ENCODE results near the gene MARVELD1. TPM values are rescaled to one million over a fixed set of nuclear protein-coding genes. Genes with fewer than 3 reads are reported as not detected.
A peak's percentile ranks its signal among the peaks of the same experiment; 100 is the strongest.

The MARVELD1 gene
- total and polyA plus RNA-seq, 2 of the 8 experiments (the other 6 are each of a cell fraction or from before 2014, with no cell fraction given) = 28.1 to 37.3 TPM

GRCh38 chr10:97713339-97713825 lies at the start of gene MARVELD1 (continued):
- TF ChIP-seq RBBP5 (IDR thresholded peaks at IDR 0.05; ENCODE audit: borderline replicate concordance, low read depth, low read length) = peak; percentile 28; the same call in 1 of the 2 replicates
- TF ChIP-seq CBX5 (IDR thresholded peaks at IDR 0.05; ENCODE audit: low read depth, low read length) = no peak
- no peak for TF ChIP-seq BACH1 (IDR thresholded peaks at IDR 0.05; ENCODE audit: low read length)
- TF ChIP-seq YY1 (IDR thresholded peaks at IDR 0.05; ENCODE audit: low read depth, low read length) = no peak
- peak; percentile 19; the same call in 1 of the 2 replicates for TF ChIP-seq MAX (IDR thresholded peaks at IDR 0.05)
- TF ChIP-seq KDM5A (IDR thresholded peaks at IDR 0.05; ENCODE audit: low read length) = no peak
- peak; percentile 49 for TF ChIP-seq CTBP2 (IDR thresholded peaks at IDR 0.05; ENCODE audit: borderline replicate concordance, insufficient read depth, insufficient read length, low read length)
- TF ChIP-seq SP1 (IDR thresholded peaks at IDR 0.05; ENCODE audit: low read depth, low read length) = no peak
- TF ChIP-seq POLR2AphosphoS5 (IDR thresholded peaks at IDR 0.05; ENCODE audit: low read depth, low read length) = peak; percentile 59; the same call in 1 of the 2 replicates
- TF ChIP-seq CEBPB (IDR thresholded peaks at IDR 0.05; ENCODE audit: low read depth, low read length) = no peak
- no peak for TF ChIP-seq JUN (IDR thresholded peaks at IDR 0.05; ENCODE audit: low read depth, low read length)
- TF ChIP-seq FOSL1 (IDR thresholded peaks at IDR 0.05; ENCODE audit: insufficient read depth, low read depth, low read length) = no peak
- TF ChIP-seq RXRA (IDR thresholded peaks at IDR 0.05; ENCODE audit: insufficient read depth, low read depth, low read length) = no peak
